Keratinocyte (primary cell): ENCODE data around the gene PCDHGC4. TPM values are rescaled to one million over a fixed set of nuclear protein-coding genes. Genes with fewer than 3 reads are reported as not detected.

Experiments used
- DNase-seq: peaks from one replicate; pipeline ENCODE4 v3.0.0-alpha.2; 2011; ENCODE audit warnings: low read depth, missing footprints, low spot score
- FAIRE-seq: peaks from 2 replicates; lab custom pipeline; 2011; peaks lifted over from hg19 to GRCh38; lab: Jason Lieb, UNC
- H2AFZ ChIP-seq: 2 replicates; pipeline ENCODE4 v1.6.0; 2012; ENCODE audit warnings: low read length, control low read depth, inconsistent platforms; ENCODE audit not compliant: control insufficient read depth
- H3K27ac ChIP-seq: 2 replicates; pipeline ENCODE4 v1.5.1; 2011; ENCODE audit warnings: low read length; ENCODE audit not compliant: control insufficient read depth, insufficient read depth
- H3K27me3 ChIP-seq: 3 replicates; pipeline ENCODE4 v1.6.0; 2011; ENCODE audit warnings: low read length; ENCODE audit not compliant: control insufficient read depth, insufficient read depth; ENCODE audit errors: extremely low read depth
- H3K36me3 ChIP-seq, 2 experiments: 2 replicates in 1 of 2; 3 replicates in 1 of 2; pipeline ENCODE4 v1.5.1; 2011; ENCODE audit warnings: low read length in 2 of 2, mild to moderate bottlenecking in 1 of 2; ENCODE audit not compliant: control insufficient read depth in 2 of 2, insufficient read depth in 2 of 2; ENCODE audit errors: extremely low read depth in 1 of 2
- H3K4me1 ChIP-seq: 3 replicates; pipeline ENCODE4 v1.5.1; 2011; ENCODE audit warnings: low read length; ENCODE audit not compliant: control insufficient read depth, insufficient read depth; ENCODE audit errors: extremely low read depth
- H3K4me2 ChIP-seq: 3 replicates; pipeline ENCODE4 v1.6.0; 2011; ENCODE audit warnings: low read depth, low read length; ENCODE audit not compliant: control insufficient read depth, insufficient read depth; ENCODE audit errors: extremely low read depth
- H3K4me3 ChIP-seq, 3 experiments: fragments of 200-600 bp in 1 of 3; sonication (generic) in 1 of 3; 2 replicates in 2 of 3; 3 replicates in 1 of 3; pipeline ENCODE4 v1.5.1; 2011 to 2016; ENCODE audit warnings: low read length in 3 of 3, mild to moderate bottlenecking in 3 of 3, control low read depth in 2 of 3, inconsistent platforms in 1 of 3, low read depth in 1 of 3, mixed read lengths in 1 of 3, mixed run types in 1 of 3, moderate library complexity in 1 of 3; ENCODE audit not compliant: control insufficient read depth in 2 of 3, insufficient read depth in 2 of 3; ENCODE audit errors: extremely low read depth in 1 of 3
- H3K79me2 ChIP-seq: 2 replicates; pipeline ENCODE4 v1.6.0; 2012; ENCODE audit warnings: low read length; ENCODE audit not compliant: control insufficient read depth, insufficient read depth
- H3K9ac ChIP-seq: 3 replicates; pipeline ENCODE4 v1.6.0; 2011; ENCODE audit warnings: low read length; ENCODE audit not compliant: control insufficient read depth, insufficient read depth; ENCODE audit errors: extremely low read depth
- H3K9me1 ChIP-seq: 3 replicates; pipeline ENCODE4 v1.6.0; 2011; ENCODE audit warnings: low read length; ENCODE audit not compliant: control insufficient read depth, insufficient read depth; ENCODE audit errors: extremely low read depth
- H3K9me3 ChIP-seq: 2 replicates; pipeline ENCODE4 v1.5.1; 2012; ENCODE audit warnings: low read depth, low read length; ENCODE audit not compliant: control insufficient read depth
- H4K20me1 ChIP-seq: 3 replicates; pipeline ENCODE4 v1.6.0; 2011; ENCODE audit warnings: low read length; ENCODE audit not compliant: control insufficient read depth, insufficient read depth; ENCODE audit errors: extremely low read depth
- EZH2 ChIP-seq: IDR thresholded peaks from one replicate; pipeline ENCODE4 v1.6.1; 2012; ENCODE audit warnings: inconsistent platforms, mild to moderate bottlenecking, low read length, moderate library complexity
- dilution Hi-C: fragments of 300-500 bp; cut with MboI; formaldehyde crosslinking; loops from one replicate; pipeline ENCODE4 v1.7.0; 2020; ENCODE audit warnings: low sequenced_read_pairs; ENCODE audit not compliant: extremely low pct_ligation_motif_present
- polyA plus RNA-seq, 5 experiments: library from polyadenylated mRNA; depleted of rRNA in 3 of 5; stranded (reverse) in 3 of 5; stranded (forward) in 1 of 5; unstranded in 1 of 5; fragments of >200 nt; gene quantifications; 1 replicate in 1 of 5; 2 replicates in 3 of 5; 3 replicates in 1 of 5; pipeline versions ENCODE4 v1.2.1 to v1.2.3, GENCODE V29; 2011 to 2012; ENCODE audit warnings: missing spikeins in 2 of 5, low read depth in 1 of 5, low replicate concordance in 1 of 5
- TF ChIP-seq, protein P1 (sequence below), 3 experiments: IDR thresholded peaks in 1 of 3; conservative IDR thresholded peaks in 1 of 3; optimal IDR thresholded peaks in 1 of 3; 2 replicates in 2 of 3; 3 replicates in 1 of 3; pipeline versions ENCODE3 to v1.5.1; 2011; ENCODE audit warnings: low read length in 3 of 3, mild to moderate bottlenecking in 3 of 3, moderate library complexity in 2 of 3, control low read depth in 1 of 3, inconsistent platforms in 1 of 3; ENCODE audit not compliant: insufficient read depth in 2 of 3; ENCODE audit errors: extremely low read depth in 1 of 3

The PCDHGC4 gene
- polyA plus RNA-seq, 1 donor (not counting 4 experiments of a cell fraction or from before 2014, with no cell fraction given), result 0.13 TPM

DNA sequence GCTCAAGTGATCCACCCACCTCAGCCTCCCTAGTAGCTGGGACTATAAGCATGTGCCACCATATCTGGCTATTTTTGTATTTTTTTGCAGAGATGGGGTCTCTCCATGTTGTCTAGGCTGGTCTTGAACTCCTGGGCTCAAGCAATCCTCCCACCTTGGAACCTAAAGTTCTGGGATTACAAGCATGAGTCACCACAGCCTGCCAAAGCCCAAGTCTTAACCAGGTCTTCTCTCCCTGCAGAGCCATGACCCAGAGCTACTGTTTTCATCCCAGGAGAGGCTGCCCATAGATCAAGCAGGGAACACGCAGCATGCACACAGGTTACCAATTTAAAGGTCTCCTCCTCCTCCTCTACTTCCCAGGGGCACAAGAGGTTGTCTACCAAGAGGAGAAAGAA is 33.8 kb downstream of the PCDHGC4 start:
- dilution Hi-C loops, result no loop called here
- DNase-seq (no peak), FAIRE-seq (no peak)
- no peaks in the 10 kb centered on the region for H4K20me1 ChIP-seq
- no peaks in the 10 kb centered on the region for H3K27me3 ChIP-seq
- H3K4me1 ChIP-seq, result peaks cover 60% of the 10 kb centered on the region
- H3K4me2 ChIP-seq, result no peak overlapping the region
- H3K36me3 ChIP-seq, result peaks cover 15 to 52% of the 10 kb centered on the region in 2 experiments
- H3K27ac ChIP-seq, result no peak overlapping the region
- no peak overlapping the region for H3K9ac ChIP-seq
- H3K9me1 ChIP-seq, result no peaks in the 10 kb centered on the region
- H2AFZ ChIP-seq, result no peak overlapping the region
- TF ChIP-seq, protein P1, sequence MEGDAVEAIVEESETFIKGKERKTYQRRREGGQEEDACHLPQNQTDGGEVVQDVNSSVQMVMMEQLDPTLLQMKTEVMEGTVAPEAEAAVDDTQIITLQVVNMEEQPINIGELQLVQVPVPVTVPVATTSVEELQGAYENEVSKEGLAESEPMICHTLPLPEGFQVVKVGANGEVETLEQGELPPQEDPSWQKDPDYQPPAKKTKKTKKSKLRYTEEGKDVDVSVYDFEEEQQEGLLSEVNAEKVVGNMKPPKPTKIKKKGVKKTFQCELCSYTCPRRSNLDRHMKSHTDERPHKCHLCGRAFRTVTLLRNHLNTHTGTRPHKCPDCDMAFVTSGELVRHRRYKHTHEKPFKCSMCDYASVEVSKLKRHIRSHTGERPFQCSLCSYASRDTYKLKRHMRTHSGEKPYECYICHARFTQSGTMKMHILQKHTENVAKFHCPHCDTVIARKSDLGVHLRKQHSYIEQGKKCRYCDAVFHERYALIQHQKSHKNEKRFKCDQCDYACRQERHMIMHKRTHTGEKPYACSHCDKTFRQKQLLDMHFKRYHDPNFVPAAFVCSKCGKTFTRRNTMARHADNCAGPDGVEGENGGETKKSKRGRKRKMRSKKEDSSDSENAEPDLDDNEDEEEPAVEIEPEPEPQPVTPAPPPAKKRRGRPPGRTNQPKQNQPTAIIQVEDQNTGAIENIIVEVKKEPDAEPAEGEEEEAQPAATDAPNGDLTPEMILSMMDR (optimal IDR thresholded peaks at IDR 0.05 in 1 of 3, IDR thresholded peaks at IDR 0.05 in 1 of 3, conservative IDR thresholded peaks at IDR 0.05 in 1 of 3; ENCODE audit: extremely low read depth in 1 of 3, insufficient read depth in 2 of 3, low read length in 3 of 3), result no peak
- TF ChIP-seq EZH2, result no peak
- H3K79me2 ChIP-seq, result no peaks in the 10 kb centered on the region
- H3K9me3 ChIP-seq, result no peaks in the 10 kb centered on the region
- no peak overlapping the region for H3K4me3 ChIP-seq

DNA sequence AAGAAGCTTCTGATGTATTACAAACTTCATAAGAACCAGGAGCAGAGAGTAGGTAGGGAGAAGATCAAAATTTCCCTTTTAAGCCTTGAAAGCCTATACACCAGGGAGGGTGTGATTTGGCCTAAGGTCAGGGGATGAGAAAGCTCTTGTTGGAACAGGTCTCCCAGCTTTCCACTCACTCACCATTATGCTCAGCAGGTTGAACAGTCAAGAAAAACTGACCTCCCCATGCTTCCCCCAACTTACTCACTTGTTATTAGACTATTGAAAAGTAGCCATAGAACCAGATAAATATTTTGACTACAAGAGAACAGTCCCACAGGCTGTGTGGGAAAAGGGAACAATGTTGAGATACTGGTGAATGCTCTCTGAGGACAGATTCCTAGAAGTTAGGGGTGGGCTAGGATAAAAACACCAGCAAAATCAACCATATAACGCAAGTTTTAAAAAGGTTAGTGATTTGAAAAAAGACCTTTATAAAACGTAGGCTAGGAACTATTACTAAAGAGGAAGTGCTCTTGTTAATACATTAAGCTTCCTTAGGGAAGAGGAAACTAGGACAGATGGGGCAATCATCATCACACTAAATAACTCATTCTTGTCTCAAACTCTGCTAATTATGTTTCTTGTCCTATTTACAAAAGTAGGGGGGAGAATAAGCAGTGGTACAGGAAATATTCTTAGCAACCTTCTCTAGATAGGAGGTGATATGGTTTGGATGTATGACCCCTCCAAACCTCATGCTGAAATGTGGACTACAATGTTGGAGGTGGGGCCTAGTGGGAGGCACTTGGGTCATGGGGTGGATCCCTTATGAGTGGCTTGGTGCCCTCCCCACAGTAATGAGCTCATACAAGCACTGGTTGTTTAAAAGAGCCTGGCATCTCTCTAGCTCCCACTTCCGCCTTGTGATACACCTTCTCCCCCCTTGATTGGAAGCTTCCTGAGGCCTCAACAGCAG is 35.1 kb downstream of the PCDHGC4 start:
- H2AFZ ChIP-seq, result no peak overlapping the region
- FAIRE-seq, result no peak
- H3K9ac ChIP-seq, result peak overlapping the region; percentile 65
- no peaks in the 10 kb centered on the region for H3K9me3 ChIP-seq
- no peak for DNase-seq
- TF ChIP-seq, protein P1 (optimal IDR thresholded peaks at IDR 0.05 in 1 of 3, IDR thresholded peaks at IDR 0.05 in 1 of 3, conservative IDR thresholded peaks at IDR 0.05 in 1 of 3; ENCODE audit: extremely low read depth in 1 of 3, insufficient read depth in 2 of 3, low read length in 3 of 3), result no peak
- no peak for TF ChIP-seq EZH2
- dilution Hi-C loops, result no loop called here
- peaks cover 54% of the 10 kb centered on the region for H3K4me1 ChIP-seq
- peak overlapping the region; percentile 61 for H3K4me2 ChIP-seq
- H3K9me1 ChIP-seq, result no peaks in the 10 kb centered on the region
- no peaks in the 10 kb centered on the region for H4K20me1 ChIP-seq
- peak overlapping the region in 2 of 3 experiments; percentile 2 to 52 for H3K4me3 ChIP-seq
- no peaks in the 10 kb centered on the region for H3K79me2 ChIP-seq
- peak overlapping the region; percentile 88 for H3K27ac ChIP-seq
- peaks cover 18 to 59% of the 10 kb centered on the region in 2 experiments for H3K36me3 ChIP-seq
- no peaks in the 10 kb centered on the region for H3K27me3 ChIP-seq
